AG10803 (cell line): ENCODE results near the gene MAS1.

Source experiments
- DNase-seq: peaks from one replicate; pipeline ENCODE4 v3.0.0; 2010; ENCODE audit warnings: low read depth
- H3K4me3 ChIP-seq: 2 replicates; pipeline ENCODE4 v1.5.1; 2011; ENCODE audit warnings: mild to moderate bottlenecking, low read length, control low read depth
- TF ChIP-seq, protein P1 (sequence below): conservative IDR thresholded peaks from 2 replicates; pipeline ENCODE4 v1.5.1; 2011; ENCODE audit warnings: mild to moderate bottlenecking, low read length, control low read depth, inconsistent platforms

The MAS1 gene

DNA sequence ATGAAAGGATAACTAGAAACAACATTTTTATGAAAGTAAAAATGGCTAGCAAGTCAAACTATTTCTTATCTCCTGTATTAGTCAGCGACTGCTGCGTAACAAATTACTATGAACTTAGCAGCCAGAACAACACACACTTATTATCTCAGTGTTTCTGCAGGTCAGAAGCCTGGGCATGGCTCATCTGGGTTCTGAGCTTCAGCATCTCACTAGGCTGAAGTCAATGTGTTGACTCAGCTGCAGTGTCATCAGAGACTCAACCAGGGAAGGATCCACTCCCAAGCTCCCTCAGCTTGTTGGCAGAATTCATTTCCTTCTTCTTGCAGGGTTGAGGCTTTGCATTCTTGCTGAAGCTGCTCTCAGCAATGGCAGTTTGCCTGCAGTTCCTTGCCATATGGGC is 44.8 kb downstream of the MAS1 start:
- no peak overlapping the region for H3K4me3 ChIP-seq
- DNase-seq: peak; percentile 35
- TF ChIP-seq, protein P1, sequence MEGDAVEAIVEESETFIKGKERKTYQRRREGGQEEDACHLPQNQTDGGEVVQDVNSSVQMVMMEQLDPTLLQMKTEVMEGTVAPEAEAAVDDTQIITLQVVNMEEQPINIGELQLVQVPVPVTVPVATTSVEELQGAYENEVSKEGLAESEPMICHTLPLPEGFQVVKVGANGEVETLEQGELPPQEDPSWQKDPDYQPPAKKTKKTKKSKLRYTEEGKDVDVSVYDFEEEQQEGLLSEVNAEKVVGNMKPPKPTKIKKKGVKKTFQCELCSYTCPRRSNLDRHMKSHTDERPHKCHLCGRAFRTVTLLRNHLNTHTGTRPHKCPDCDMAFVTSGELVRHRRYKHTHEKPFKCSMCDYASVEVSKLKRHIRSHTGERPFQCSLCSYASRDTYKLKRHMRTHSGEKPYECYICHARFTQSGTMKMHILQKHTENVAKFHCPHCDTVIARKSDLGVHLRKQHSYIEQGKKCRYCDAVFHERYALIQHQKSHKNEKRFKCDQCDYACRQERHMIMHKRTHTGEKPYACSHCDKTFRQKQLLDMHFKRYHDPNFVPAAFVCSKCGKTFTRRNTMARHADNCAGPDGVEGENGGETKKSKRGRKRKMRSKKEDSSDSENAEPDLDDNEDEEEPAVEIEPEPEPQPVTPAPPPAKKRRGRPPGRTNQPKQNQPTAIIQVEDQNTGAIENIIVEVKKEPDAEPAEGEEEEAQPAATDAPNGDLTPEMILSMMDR: no peak

DNA sequence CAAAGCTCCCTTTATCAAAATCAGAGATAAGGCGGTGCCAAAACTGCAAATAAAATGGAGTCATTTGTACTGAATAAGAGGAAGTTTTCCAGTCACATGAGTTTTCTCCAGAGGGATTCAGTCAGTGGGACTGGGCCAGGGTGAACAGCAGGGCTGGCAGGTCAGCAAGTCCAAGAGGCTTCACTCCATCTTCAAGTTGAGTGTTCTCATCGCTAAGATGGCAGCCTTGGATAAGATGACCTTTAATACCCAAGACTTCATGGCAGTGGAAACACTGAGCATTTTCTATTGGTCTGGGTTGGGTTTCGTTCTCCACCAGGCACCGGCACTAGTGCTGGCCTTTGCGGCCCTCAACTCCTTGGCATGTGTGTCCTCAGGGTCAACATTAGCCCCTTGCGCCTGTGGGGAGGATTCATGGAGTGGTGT is 48.8 kb downstream of the MAS1 start:
- TF ChIP-seq, protein P1: no peak
- H3K4me3 ChIP-seq: no peak overlapping the region

More for the DNA sequence above, 48.8 kb downstream of the MAS1 start:
- no peak for DNase-seq
